Prostate gland (tissue), 2 donors: ENCODE measurements around the gene SUPT3H.

Experiments used
- CTCF ChIP-seq, 4 experiments: fragments of 200-600 bp in 2 of 4; fragments of 450-650 bp in 2 of 4; sonication (generic) in 2 of 4; IDR thresholded peaks; 1 replicate in 3 of 4; 2 replicates in 1 of 4; pipeline ENCODE4 v1.5.1; 2016 to 2019; ENCODE audit warnings: antibody characterized with exemption in 4 of 4, mild to moderate bottlenecking in 2 of 4, moderate library complexity in 2 of 4
- POLR2A ChIP-seq: fragments of 450-650 bp; IDR thresholded peaks from one replicate; pipeline ENCODE4 v1.6.1; 2016; ENCODE audit warnings: antibody characterized with exemption, mild to moderate bottlenecking
- POLR2AphosphoS5 ChIP-seq: sonication (generic); formaldehyde crosslinking; IDR thresholded peaks from one replicate; pipeline ENCODE4 v1.6.1; 2017; ENCODE audit warnings: antibody characterized with exemption

DNA sequence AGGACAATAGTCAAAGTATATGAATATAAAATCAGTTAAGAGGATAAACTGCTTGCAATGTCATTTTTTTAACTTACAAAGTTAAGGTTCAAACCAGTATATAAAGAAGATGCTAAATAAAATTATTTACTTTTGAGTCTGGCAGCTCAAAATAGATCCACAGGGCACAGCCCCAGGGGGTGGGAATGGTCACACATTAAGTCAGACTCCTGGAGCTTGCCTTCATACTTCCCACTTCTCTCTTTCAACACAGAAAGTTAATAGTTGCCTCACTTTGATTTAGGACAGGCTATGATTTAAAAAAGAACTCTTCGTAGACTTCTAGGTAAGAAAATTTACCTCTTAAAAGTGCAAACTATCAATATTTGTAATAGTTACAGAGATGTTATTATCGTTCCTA lies 207.9 kb downstream of the SUPT3H start:
- TF ChIP-seq POLR2A (no peak), CTCF (IDR thresholded peaks at IDR 0.05) (no peak), POLR2AphosphoS5 (no peak)
